HepG2 (cell line): Measurements from ENCODE around the gene HINT2. TPM values are rescaled to one million over a fixed set of nuclear protein-coding genes. Genes with fewer than 3 reads are reported as not detected.

Experiments used
- CCDC6 ChIP-seq: sonication (generic); formaldehyde crosslinking; IDR thresholded peaks from 2 replicates; pipeline ENCODE4 v1.8.1; 2022; ENCODE audit warnings: mild to moderate bottlenecking, missing genetic modification reagents, moderate library complexity
- GATAD2A ChIP-seq: IDR thresholded peaks from 2 replicates; pipeline ENCODE4 v1.6.1; 2016
- HDAC1 ChIP-seq: sonication (generic); formaldehyde crosslinking; IDR thresholded peaks from 2 replicates; pipeline ENCODE4 v1.5.1; 2020; ENCODE audit warnings: mild to moderate bottlenecking, missing genetic modification reagents
- NAIF1 ChIP-seq: sonication (generic); formaldehyde crosslinking; IDR thresholded peaks from 2 replicates; pipeline ENCODE4 v1.5.0; 2020; ENCODE audit warnings: mild to moderate bottlenecking, missing genetic modification reagents, borderline replicate concordance
- PAF1 ChIP-seq: IDR thresholded peaks from 2 replicates; pipeline ENCODE4 v1.6.1; 2016; ENCODE audit warnings: missing genetic modification reagents, missing compliant biosample characterization
- POGZ ChIP-seq: sonication (generic); formaldehyde crosslinking; IDR thresholded peaks from 2 replicates; pipeline ENCODE4 v1.4.0; 2020; ENCODE audit warnings: mild to moderate bottlenecking, missing genetic modification reagents
- ZBED4 ChIP-seq: sonication (generic); formaldehyde crosslinking; IDR thresholded peaks from 2 replicates; pipeline ENCODE4 v1.4.0; 2020; ENCODE audit warnings: missing genetic modification reagents, borderline replicate concordance
- ZBTB33 ChIP-seq: sonication (generic); formaldehyde crosslinking; IDR thresholded peaks from 2 replicates; pipeline ENCODE4 v1.4.0; 2020; ENCODE audit warnings: missing genetic modification reagents
- ZHX2 ChIP-seq, 2 experiments: sonication (generic) in 1 of 2; formaldehyde crosslinking in 1 of 2; IDR thresholded peaks; 2 replicates each; pipeline versions ENCODE4 v1.6.1 to v1.9.0; 2014 to 2022; ENCODE audit warnings: antibody characterized with exemption in 1 of 2, borderline replicate concordance in 1 of 2, inconsistent platforms in 1 of 2, low read depth in 1 of 2, missing genetic modification reagents in 1 of 2
- ZNF337 ChIP-seq: sonication (generic); formaldehyde crosslinking; IDR thresholded peaks from 2 replicates; pipeline ENCODE4 v1.5.1; 2020; ENCODE audit warnings: missing genetic modification reagents, low read depth, mild to moderate bottlenecking, borderline replicate concordance
- ZNF83 ChIP-seq: sonication (generic); formaldehyde crosslinking; IDR thresholded peaks from 2 replicates; pipeline ENCODE4 v1.4.0; 2020; ENCODE audit warnings: missing genetic modification reagents, mild to moderate bottlenecking, borderline replicate concordance
- polyA plus RNA-seq, 8 experiments: library from polyadenylated mRNA; depleted of rRNA in 3 of 8; stranded (reverse) in 7 of 8; unstranded in 1 of 8; fragments of >200 nt; fragmentation: Illumina TruSeq in 4 of 8; extraction: Trizol in 4 of 8; gene quantifications; 2 replicates each; pipeline versions ENCODE4 v1.2.1 to v1.2.3, GENCODE V29; 2011 to 2016; ENCODE audit warnings: low read depth in 4 of 8, missing spikeins in 1 of 8, mixed read lengths in 1 of 8; ENCODE audit not compliant: insufficient read depth in 1 of 8
- total RNA-seq, 5 experiments: library from RNA; depleted of rRNA; stranded (reverse); fragments of >200 nt; fragmentation: Illumina TruSeq; extraction: Trizol; gene quantifications; 2 replicates each; pipeline ENCODE4 v1.2.3, GENCODE V29; 2016; ENCODE audit warnings: low read depth in 1 of 5

Gene HINT2
- total and polyA plus RNA-seq, 2 of the 13 experiments (the other 11 are each of a cell fraction or from before 2014, with no cell fraction given) = 37.9 to 56.2 TPM

GRCh38 chr9:35834260-35835215, 19.7 kb upstream of the HINT2 start (continued):
- TF ChIP-seq ZHX2 (IDR thresholded peaks at IDR 0.05; ENCODE audit: low read depth) = no peak
- no peak for TF ChIP-seq ZHX2 (CRISPR knock-in tag; IDR thresholded peaks at IDR 0.05; ENCODE audit: borderline replicate concordance)
- no peak for TF ChIP-seq ZBED4 (CRISPR knock-in tag)
- 0 out of 2 replicates have a peak, but pooled peaks have one; percentile 39 for TF ChIP-seq GATAD2A (CRISPR knock-in tag)
- no peak for TF ChIP-seq NAIF1
- no peak for TF ChIP-seq PAF1 (CRISPR knock-in tag)
- peak; percentile 58; the same call in 1 of the 2 replicates for TF ChIP-seq HDAC1
- TF ChIP-seq POGZ (CRISPR knock-in tag) = peak; percentile 56; the same call in 1 of the 2 replicates
- TF ChIP-seq ZBTB33 (CRISPR knock-in tag) = no peak
- no peak for TF ChIP-seq ZNF83 (CRISPR knock-in tag)
- TF ChIP-seq CCDC6 (CRISPR knock-in tag) = no peak
- TF ChIP-seq ZNF337 (CRISPR knock-in tag) = no peak
